Measurements from ENCODE around the gene PTPRE.
A peak's percentile ranks its signal among the peaks of the same experiment; 100 is the strongest.

The PTPRE gene

DNA sequence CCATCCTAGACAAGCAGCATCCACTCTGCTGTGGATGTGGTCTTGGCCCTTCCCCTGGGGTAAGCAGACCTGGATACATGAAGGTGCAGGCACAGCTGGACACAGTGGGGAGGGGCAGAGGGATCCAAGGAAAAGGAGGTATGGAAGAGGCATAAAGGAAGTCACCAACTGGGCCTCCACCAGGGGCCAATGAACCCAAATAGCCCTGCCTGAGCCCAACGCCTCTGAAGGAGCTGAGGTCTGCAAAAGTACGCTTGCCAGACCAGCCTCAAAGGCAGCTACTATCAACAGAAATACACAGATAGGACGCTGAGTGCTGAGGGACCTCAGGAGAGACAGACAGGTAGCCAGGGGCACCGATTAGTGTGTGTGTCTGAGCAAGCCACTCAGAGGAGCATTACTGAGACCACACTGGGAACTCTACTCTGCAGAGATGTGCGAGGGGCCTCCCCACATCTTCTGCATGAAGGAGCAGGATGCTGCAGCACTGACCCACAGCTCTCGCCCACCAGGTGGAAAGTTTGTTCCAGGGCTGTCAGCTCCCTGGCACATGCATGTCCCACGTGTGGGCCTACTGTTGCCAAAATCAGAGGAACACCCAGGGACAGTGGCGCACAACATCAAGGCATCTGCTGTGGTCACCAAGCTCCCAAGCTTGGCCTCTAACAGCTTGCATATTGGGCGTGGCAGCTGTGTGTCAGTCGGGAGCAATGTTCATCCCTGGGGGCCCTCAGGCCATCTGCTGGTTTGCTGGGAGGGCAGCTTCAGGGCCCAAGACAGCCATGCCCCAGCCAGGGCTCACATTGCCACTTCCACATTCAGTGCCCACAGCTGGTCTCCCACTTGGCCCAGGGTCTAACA is 179.3 kb downstream of the PTPRE start:
- no peaks in the 10 kb centered on the region for H3K9me2 ChIP-seq (replicated peaks; ENCODE audit: control insufficient read depth, low read length)
- H3K79me2 ChIP-seq (ENCODE audit: control insufficient read depth, low read length): no peaks in the 10 kb centered on the region
- no peak overlapping the region for H3K27ac ChIP-seq (ENCODE audit: low read depth, low read length)
- no peaks in the 10 kb centered on the region for H3F3A ChIP-seq (ENCODE audit: control insufficient read depth, insufficient read depth)
- no peak overlapping the region for H3K4me2 ChIP-seq (ENCODE audit: low read length)
- no peak overlapping the region for H3K4me3 ChIP-seq (ENCODE audit: low read length)
- H3K9me3 ChIP-seq (ENCODE audit: control insufficient read depth, insufficient read depth, low read length): no peaks in the 10 kb centered on the region
- H3K36me3 ChIP-seq (ENCODE audit: control insufficient read depth, low read length): no peaks in the 10 kb centered on the region
- H3K4me1 ChIP-seq (ENCODE audit: control insufficient read depth, low read length): no peaks in the 10 kb centered on the region
- no peaks in the 10 kb centered on the region for H4K20me1 ChIP-seq (ENCODE audit: control insufficient read depth, insufficient read depth, low read depth, low read length)
- H3K27me3 ChIP-seq (ENCODE audit: control insufficient read depth, low read length): no peaks in the 10 kb centered on the region; the same call in 1 of the 2 replicates
- TF ChIP-seq EZH2phosphoT487 (IDR thresholded peaks at IDR 0.05; ENCODE audit: borderline replicate concordance, low read length): no peak
- TF ChIP-seq, protein P1, sequence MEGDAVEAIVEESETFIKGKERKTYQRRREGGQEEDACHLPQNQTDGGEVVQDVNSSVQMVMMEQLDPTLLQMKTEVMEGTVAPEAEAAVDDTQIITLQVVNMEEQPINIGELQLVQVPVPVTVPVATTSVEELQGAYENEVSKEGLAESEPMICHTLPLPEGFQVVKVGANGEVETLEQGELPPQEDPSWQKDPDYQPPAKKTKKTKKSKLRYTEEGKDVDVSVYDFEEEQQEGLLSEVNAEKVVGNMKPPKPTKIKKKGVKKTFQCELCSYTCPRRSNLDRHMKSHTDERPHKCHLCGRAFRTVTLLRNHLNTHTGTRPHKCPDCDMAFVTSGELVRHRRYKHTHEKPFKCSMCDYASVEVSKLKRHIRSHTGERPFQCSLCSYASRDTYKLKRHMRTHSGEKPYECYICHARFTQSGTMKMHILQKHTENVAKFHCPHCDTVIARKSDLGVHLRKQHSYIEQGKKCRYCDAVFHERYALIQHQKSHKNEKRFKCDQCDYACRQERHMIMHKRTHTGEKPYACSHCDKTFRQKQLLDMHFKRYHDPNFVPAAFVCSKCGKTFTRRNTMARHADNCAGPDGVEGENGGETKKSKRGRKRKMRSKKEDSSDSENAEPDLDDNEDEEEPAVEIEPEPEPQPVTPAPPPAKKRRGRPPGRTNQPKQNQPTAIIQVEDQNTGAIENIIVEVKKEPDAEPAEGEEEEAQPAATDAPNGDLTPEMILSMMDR (IDR thresholded peaks at IDR 0.05; ENCODE audit: low read depth, low read length, poor library complexity, severe bottlenecking): no peak

DNA sequence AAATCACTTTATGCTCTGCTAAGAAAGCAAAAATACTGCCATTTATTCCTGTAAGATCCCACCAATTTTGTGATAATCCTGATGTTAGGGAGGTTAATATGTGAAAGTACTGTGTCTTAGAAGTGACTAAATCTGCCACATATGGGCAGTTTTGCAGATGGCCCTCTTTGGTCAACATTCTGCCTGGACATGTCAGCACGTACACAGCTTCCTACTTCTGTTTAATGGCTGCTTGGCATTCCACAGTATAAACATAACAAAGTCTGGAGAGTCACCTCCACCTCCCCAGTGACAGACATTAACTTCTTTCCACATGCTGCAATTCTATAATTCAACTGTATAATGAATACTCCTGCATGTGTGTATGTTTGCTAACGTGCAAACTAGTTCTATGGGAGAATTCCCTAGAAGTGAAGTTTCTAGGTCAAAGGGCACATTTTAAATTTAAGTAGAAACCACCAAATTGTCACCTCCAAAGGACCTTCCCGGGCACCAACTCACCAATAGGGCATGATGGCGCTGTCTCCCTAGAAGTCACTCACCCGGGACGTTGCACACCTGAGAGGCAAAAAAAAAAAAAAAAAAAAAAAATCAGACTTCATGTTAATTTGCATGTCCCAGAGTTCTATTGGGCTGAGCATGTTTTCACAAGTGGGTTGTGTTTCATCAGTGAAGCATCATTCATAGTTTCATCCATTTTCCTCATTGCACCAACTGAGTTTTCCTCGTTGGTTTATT is 180.4 kb downstream of the PTPRE start:
- TF ChIP-seq, protein P1 (IDR thresholded peaks at IDR 0.05; ENCODE audit: low read depth, low read length, poor library complexity, severe bottlenecking): no peak
- no peak for TF ChIP-seq EZH2phosphoT487 (IDR thresholded peaks at IDR 0.05; ENCODE audit: borderline replicate concordance, low read length)
- no peak overlapping the region for H3K4me3 ChIP-seq (ENCODE audit: low read length)
- H4K20me1 ChIP-seq (ENCODE audit: control insufficient read depth, insufficient read depth, low read depth, low read length): no peaks in the 10 kb centered on the region
- H3K9me2 ChIP-seq (replicated peaks; ENCODE audit: control insufficient read depth, low read length): no peaks in the 10 kb centered on the region
- no peaks in the 10 kb centered on the region for H3F3A ChIP-seq (ENCODE audit: control insufficient read depth, insufficient read depth)
- H3K79me2 ChIP-seq (ENCODE audit: control insufficient read depth, low read length): no peaks in the 10 kb centered on the region
- H3K27ac ChIP-seq (ENCODE audit: low read depth, low read length): no peak overlapping the region
- no peaks in the 10 kb centered on the region for H3K36me3 ChIP-seq (ENCODE audit: control insufficient read depth, low read length)
- no peaks in the 10 kb centered on the region for H3K4me1 ChIP-seq (ENCODE audit: control insufficient read depth, low read length)
- H3K9me3 ChIP-seq (ENCODE audit: control insufficient read depth, insufficient read depth, low read length): no peaks in the 10 kb centered on the region
- H3K4me2 ChIP-seq (ENCODE audit: low read length): no peak overlapping the region
- no peaks in the 10 kb centered on the region; the same call in 1 of the 2 replicates for H3K27me3 ChIP-seq (ENCODE audit: control insufficient read depth, low read length)

DNA sequence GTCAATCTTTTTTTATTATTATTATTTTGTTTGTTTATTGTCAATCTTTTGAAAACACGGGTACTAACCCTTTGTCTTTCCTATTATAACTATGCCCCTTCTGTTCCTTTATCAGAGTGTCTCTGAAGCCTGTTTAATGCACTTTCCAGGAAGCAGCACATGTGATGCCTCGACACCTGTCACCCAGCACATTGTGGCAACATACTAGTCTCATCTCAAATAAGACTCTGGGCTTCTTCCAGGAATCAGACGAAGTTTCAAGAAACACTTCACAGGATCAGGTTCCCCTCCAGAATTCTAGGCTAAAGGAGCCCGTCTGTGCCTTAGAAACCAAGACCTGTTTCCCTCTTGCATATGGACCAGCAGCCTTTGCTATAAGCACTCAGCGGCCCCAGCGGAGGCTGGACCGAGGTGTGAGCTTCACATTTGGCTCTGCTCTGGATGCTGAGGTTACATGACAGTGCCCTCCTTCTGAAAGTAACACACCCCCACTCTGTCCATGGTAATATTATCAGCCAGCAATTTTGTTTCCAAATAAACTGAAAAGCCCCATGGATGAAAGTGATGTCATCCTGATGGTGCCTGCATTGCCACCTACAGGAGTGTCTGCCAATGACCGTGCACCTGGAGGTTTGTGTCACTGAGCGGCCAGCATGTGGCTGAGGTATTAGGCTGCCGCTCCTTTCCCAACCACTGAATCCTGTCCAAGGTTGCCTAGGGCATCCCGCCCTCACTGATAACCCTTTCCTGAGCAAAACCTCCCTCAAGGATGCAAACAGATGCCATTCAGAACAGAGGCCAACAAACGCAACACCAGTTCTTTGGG is 181.2 kb downstream of the PTPRE start:
- H3K36me3 ChIP-seq (ENCODE audit: control insufficient read depth, low read length): no peaks in the 10 kb centered on the region
- H3K79me2 ChIP-seq (ENCODE audit: control insufficient read depth, low read length): no peaks in the 10 kb centered on the region
- no peaks in the 10 kb centered on the region; the same call in 1 of the 2 replicates for H3K27me3 ChIP-seq (ENCODE audit: control insufficient read depth, low read length)
- no peaks in the 10 kb centered on the region for H3K9me3 ChIP-seq (ENCODE audit: control insufficient read depth, insufficient read depth, low read length)
- no peaks in the 10 kb centered on the region for H3K4me1 ChIP-seq (ENCODE audit: control insufficient read depth, low read length)
- H3K4me3 ChIP-seq (ENCODE audit: low read length): no peak overlapping the region
- no peaks in the 10 kb centered on the region for H4K20me1 ChIP-seq (ENCODE audit: control insufficient read depth, insufficient read depth, low read depth, low read length)
- H3K9me2 ChIP-seq (replicated peaks; ENCODE audit: control insufficient read depth, low read length): no peaks in the 10 kb centered on the region
- TF ChIP-seq EZH2phosphoT487 (IDR thresholded peaks at IDR 0.05; ENCODE audit: borderline replicate concordance, low read length): no peak
- TF ChIP-seq, protein P1 (IDR thresholded peaks at IDR 0.05; ENCODE audit: low read depth, low read length, poor library complexity, severe bottlenecking): peak; percentile 38
- no peak overlapping the region for H3K4me2 ChIP-seq (ENCODE audit: low read length)
- H3K27ac ChIP-seq (ENCODE audit: low read depth, low read length): no peak overlapping the region
- H3F3A ChIP-seq (ENCODE audit: control insufficient read depth, insufficient read depth): no peaks in the 10 kb centered on the region
